22Rv1 (cell line): Measurements from ENCODE around the gene LAMA5.

ENCODE experiments used
- ZFX ChIP-seq: fragments of 450-650 bp; IDR thresholded peaks from 2 replicates; pipeline ENCODE4 v1.6.1; 2017; ENCODE audit warnings: antibody characterized with exemption, borderline replicate concordance
- TF ChIP-seq, protein P1 (sequence below): fragments of 450-650 bp; IDR thresholded peaks from 2 replicates; pipeline ENCODE4 v1.5.1; 2017; ENCODE audit warnings: mild to moderate bottlenecking

DNA sequence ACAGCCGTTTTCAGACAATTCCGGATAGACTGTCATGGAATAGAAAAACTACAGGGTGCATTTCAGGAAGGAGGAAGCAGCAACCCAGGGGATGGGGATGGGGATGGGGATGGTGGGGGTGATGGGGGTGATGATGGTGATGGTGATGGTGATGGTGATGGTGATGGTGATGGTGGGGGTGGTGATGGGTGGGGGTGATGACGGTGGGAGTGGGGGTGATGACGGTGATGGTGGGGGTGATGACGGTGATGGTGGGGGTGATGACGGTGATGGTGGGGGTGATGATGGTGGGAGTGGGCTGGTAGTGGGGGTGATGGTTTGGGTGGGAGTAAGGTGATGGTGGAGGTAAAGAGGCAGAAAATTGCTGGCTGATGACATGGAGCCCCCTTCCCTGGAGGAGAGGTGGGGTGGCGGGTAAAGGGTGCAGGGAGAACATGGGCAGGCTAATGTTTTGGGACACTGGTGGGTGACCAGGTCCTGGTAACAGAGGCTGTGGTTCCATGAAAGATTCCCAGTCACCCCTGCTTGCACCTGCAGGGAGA, 17.5 kb downstream of the LAMA5 start:
- TF ChIP-seq, protein P1, sequence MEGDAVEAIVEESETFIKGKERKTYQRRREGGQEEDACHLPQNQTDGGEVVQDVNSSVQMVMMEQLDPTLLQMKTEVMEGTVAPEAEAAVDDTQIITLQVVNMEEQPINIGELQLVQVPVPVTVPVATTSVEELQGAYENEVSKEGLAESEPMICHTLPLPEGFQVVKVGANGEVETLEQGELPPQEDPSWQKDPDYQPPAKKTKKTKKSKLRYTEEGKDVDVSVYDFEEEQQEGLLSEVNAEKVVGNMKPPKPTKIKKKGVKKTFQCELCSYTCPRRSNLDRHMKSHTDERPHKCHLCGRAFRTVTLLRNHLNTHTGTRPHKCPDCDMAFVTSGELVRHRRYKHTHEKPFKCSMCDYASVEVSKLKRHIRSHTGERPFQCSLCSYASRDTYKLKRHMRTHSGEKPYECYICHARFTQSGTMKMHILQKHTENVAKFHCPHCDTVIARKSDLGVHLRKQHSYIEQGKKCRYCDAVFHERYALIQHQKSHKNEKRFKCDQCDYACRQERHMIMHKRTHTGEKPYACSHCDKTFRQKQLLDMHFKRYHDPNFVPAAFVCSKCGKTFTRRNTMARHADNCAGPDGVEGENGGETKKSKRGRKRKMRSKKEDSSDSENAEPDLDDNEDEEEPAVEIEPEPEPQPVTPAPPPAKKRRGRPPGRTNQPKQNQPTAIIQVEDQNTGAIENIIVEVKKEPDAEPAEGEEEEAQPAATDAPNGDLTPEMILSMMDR = no peak
- no peak for TF ChIP-seq ZFX
